G401 (cell line): ENCODE results near the gene TCP1. TPM values are rescaled to one million over a fixed set of nuclear protein-coding genes. Genes with fewer than 3 reads are reported as not detected.
A peak's percentile ranks its signal among the peaks of the same experiment; 100 is the strongest.
"Not testable (repeated sequence)": the region's sequence is repeated elsewhere in the genome, so short reads cannot be mapped to it uniquely, and the experiment has no call there.

Experiments used
- DNase-seq: peaks from one replicate; pipeline ENCODE4 v3.0.0-alpha.2; 2015; ENCODE audit warnings: low spot score
- in situ Hi-C: cut with HindIII; loops from 2 replicates; pipeline ENCODE4 v1.10.0; 2016; ENCODE audit warnings: low sequenced_read_pairs, mixed read lengths
- total RNA-seq: library from RNA; depleted of rRNA; stranded (reverse); fragments of >200 nt; shearing (Covaris generic); gene quantifications from 2 replicates; pipeline ENCODE4 v1.2.3, GENCODE V29; 2014; rRNA removed

The TCP1 gene
- total RNA-seq, 1 experiment from 2014 or later: 216 TPM

- DNase-seq: no peak
- in situ Hi-C loops: no loop called here
These were observed 36.1 kb downstream of the TCP1 start for GRCh38 chr6:159753081-159753872.

- in situ Hi-C loops: no loop called here
- no peak for DNase-seq
These were observed 38.0 kb downstream of the TCP1 start for GRCh38 chr6:159751448-159751847.

- in situ Hi-C loops, DNase-seq: not testable (repeated sequence)
These were observed 41.3 kb downstream of the TCP1 start for GRCh38 chr6:159748127-159748526.

GRCh38 chr6:159746759-159747158 is 42.6 kb downstream of the TCP1 start:
- in situ Hi-C loops: no loop called here
- DNase-seq: no peak

DNA sequence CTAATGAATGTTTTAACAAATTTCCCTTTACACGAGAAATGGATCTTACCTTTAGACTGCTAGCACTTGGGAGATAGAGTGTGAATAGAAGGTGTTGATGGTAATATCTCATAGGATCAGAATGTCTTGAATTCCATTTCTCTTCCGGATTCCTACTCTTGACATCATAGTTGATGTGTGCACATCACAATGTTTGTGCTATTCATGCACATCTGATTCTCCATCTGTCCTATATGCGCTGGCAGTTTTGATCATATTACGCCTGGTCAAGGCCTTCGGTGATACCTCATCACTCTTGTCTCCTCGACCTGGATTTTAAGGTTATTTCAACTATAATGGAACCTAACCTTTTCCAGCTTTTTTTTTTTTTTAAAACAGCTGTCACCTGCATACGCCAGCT is 44.3 kb downstream of the TCP1 start:
- DNase-seq: no peak
- in situ Hi-C loops: no loop called here

GRCh38 chr6:159742165-159742564 is 47.2 kb downstream of the TCP1 start:
- no peak for DNase-seq
- in situ Hi-C loops: no loop called here

GRCh38 chr6:159739341-159739740 is 50.1 kb downstream of the TCP1 start:
- DNase-seq: no peak
- in situ Hi-C loops: no loop called here

DNA sequence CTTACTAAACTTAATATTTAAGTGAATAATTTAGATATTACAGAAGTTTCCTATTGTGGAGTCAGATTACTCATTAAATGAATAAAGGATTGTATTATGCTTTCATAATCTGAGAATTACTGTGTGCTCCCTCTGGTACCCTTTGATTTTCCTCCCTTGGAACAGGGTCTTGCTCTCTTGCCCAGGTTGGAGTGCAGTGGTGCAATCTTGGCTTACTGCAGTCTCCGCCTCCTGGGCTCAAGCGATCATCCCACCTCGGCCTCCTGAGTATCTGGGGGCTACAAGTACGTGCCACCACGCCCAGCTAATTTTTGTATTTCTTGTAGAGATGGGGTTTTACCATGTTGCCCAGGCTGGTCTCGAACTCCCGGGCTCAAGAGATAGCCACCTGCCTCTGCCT is 52.5 kb downstream of the TCP1 start:
- in situ Hi-C loops: no loop called here
- no peak for DNase-seq

- in situ Hi-C loops, DNase-seq: not testable (repeated sequence)
These were observed 56.0 kb downstream of the TCP1 start for GRCh38 chr6:159733395-159733794.

DNA sequence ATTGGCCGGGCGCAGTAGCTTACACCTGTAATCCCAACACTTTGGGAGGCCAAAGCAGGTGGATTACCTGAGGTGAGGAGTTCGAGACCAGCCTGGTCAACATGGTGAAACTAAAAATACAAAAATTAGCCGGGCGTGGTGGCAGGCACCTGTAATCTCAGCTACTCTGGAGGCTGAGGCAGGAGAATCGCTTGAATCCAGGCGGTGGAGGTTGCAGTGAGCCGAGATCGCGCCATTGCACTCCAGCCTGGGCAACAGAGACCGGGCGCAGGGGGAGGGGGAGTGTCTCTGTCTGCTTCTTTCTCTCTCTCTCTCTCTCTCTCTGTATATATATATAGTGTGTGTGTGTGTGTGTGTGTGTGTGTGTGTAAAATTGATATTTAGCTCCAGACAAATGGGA is 56.9 kb downstream of the TCP1 start:
- DNase-seq, in situ Hi-C loops: not testable (repeated sequence)

DNA sequence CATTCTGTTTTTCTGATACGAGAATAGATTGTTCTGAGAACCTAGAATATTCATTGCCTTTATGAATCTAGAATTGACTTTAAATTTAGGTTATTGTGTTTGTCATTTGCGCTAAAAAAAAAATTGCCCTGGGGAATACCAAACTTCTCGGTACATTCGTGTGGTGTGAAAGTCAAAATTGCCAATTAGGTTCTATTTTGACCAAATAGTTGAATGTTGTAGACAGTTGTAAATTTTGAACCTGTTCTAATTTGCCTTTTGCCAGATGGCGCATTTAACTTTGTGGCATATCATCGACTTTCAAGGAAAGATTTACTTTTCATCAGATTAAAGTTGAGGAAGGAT is 59.1 kb downstream of the TCP1 start:
- no peak for DNase-seq
- in situ Hi-C loops: no loop called here

DNA sequence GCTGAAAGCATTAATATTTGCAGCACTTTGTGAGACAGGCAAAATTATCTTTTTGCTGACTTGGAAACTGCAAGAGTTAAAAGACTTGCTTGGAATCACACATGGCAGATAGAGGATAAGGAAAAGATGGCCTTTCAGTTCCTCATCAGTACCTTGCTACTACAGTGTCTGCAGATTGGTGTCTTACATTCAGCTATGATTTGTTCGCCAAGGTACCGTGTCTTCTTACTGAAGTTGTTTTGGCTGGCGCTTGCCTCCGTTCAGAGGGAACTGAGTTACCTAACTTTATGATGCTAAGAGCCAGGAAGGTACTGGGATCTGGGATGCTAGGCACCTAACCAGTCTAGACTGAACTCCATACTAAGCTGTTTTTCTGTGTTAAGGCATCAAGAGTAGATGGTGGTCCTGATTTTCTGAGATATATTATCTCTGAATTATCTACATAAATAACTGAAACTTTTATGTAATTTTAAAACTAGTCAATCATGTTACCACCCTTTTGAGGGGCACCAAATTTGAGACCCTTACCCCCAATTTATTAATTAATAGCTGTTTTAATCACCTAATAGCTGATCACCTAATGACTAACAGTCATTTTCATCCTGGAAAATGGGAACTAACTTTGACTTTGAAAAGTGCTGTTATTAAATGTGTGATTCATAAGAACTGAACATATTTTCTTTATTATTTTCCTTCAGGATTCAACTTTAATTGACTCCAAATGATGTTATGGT is 59.6 kb downstream of the TCP1 start:
- peak; percentile 9 for DNase-seq
- in situ Hi-C loops: no loop called here

- DNase-seq: no peak
- in situ Hi-C loops: no loop called here
These were observed 60.9 kb downstream of the TCP1 start for GRCh38 chr6:159728531-159728964.

Other genes starting within 250 kb of the TCP1 start
- 33.1 and 38.2 TPM in 2 replicates for gene SOD2, start 96.4 kb downstream of the TCP1 start, total RNA-seq
- 95.8 and 169 TPM in 2 replicates for gene WTAP, start 62.1 kb downstream of the TCP1 start, total RNA-seq
- gene ACAT2, start 27.6 kb downstream of the TCP1 start, total RNA-seq: 46.7 and 79.7 TPM in 2 replicates
- 153 and 158 TPM in 2 replicates for gene MRPL18, start 865 bp upstream of the TCP1 start, total RNA-seq
- gene PNLDC1, start 10.7 kb upstream of the TCP1 start, total RNA-seq: not detected in 2 replicates
- gene MAS1, start 101.4 kb upstream of the TCP1 start, total RNA-seq: not detected in 2 replicates
- 35.9 and 49.2 TPM in 2 replicates for gene IGF2R, start 179.5 kb upstream of the TCP1 start, total RNA-seq